ENCODE data around the gene OR51B5. TPM values are rescaled to one million over a fixed set of nuclear protein-coding genes. Genes with fewer than 3 reads are reported as not detected.

OR51B5 gene
- total and polyA plus RNA-seq, 10 donors: 0.44 to 3.0 (median 0.89) TPM; not detected in 3

DNA sequence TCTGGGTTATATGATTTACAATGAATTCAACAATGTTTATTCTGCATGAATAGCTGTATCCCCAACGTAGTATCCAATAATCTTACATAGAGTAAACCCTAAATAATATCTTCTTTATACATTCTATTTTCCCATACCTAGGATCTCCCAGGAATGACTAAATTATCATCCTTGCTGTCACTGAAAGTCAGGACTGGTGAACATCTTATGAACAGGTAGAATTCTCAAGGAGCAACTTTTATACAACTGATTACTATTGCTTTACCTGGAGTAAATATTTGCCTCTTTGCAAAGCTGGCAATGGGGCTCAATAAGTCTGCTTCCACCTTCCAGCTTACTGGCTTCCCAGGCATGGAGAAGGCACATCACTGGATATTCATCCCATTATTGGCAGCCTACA is 7.9 kb upstream of the OR51B5 start, which contains the start of gene OR51B6:
Gene OR51B6 (plus strand): TSS at position 301 of the 400 bp plus-strand sequence. CDS start 0 bp downstream, at position 301.
- H3K27me3 ChIP-seq (replicated peaks in 1 of 7): no peaks in the 10 kb centered on the region
- intact Hi-C loops (cut with DNase I; ENCODE audit: low total_unique reads): no loop called here
- no peak within 1 kb of the TSS for H3K4me3 ChIP-seq
- H3K27ac ChIP-seq: no peak within 1 kb of the TSS
- no peaks in the 10 kb centered on the region for H3K36me3 ChIP-seq
- H3K4me1 ChIP-seq: no peaks in the 10 kb centered on the region
- TF ChIP-seq POLR2A (IDR thresholded peaks at IDR 0.05): no peak
- no peak for TF ChIP-seq POLR2AphosphoS5 (IDR thresholded peaks at IDR 0.05)
- TF ChIP-seq, protein P1, sequence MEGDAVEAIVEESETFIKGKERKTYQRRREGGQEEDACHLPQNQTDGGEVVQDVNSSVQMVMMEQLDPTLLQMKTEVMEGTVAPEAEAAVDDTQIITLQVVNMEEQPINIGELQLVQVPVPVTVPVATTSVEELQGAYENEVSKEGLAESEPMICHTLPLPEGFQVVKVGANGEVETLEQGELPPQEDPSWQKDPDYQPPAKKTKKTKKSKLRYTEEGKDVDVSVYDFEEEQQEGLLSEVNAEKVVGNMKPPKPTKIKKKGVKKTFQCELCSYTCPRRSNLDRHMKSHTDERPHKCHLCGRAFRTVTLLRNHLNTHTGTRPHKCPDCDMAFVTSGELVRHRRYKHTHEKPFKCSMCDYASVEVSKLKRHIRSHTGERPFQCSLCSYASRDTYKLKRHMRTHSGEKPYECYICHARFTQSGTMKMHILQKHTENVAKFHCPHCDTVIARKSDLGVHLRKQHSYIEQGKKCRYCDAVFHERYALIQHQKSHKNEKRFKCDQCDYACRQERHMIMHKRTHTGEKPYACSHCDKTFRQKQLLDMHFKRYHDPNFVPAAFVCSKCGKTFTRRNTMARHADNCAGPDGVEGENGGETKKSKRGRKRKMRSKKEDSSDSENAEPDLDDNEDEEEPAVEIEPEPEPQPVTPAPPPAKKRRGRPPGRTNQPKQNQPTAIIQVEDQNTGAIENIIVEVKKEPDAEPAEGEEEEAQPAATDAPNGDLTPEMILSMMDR (IDR thresholded peaks at IDR 0.05 in 8 of 11, conservative IDR thresholded peaks at IDR 0.05 in 3 of 11): no peak
- no peak for DNase-seq
- 47 to 67% (median 54%) methylated on average over 1 of the region's 1 CpG for WGBS, 5 donors
- no peaks in the 10 kb centered on the region for H3K9me3 ChIP-seq

DNA sequence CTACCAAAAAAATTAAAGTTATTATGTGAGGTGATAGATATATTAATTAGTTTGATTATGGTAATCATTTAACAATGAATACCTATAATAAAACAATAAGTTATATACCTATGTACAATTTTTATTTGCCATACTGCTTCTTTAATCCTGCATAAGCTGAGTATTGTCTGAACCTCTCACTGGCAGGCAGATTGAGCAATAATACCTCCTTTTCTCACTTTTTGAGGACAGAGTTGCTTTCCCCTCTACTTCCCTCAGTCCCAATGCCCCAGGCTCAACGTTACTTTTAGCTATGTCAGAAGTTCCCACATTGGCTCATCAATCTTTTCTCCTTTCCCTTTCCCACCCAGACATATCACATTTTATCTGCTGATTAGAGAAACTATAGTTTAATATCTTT is 6.2 kb upstream of the OR51B5 start:
- intact Hi-C loops (cut with DNase I; ENCODE audit: low total_unique reads): no loop called here
- Histone ChIP-seq H3K27ac (no peak overlapping the region), H3K4me1 (no peaks in the 10 kb centered on the region), H3K27me3 (replicated peaks in 1 of 7) (no peaks in the 10 kb centered on the region), H3K9me3 (no peaks in the 10 kb centered on the region), H3K4me3 (no peak overlapping the region), H3K36me3 (no peaks in the 10 kb centered on the region)
- WGBS, 5 donors: 35 to 51% (median 42%) methylated on average over 1 of the region's 1 CpG
- TF ChIP-seq POLR2AphosphoS5 (IDR thresholded peaks at IDR 0.05) (no peak), POLR2A (IDR thresholded peaks at IDR 0.05) (no peak)
- TF ChIP-seq, protein P1 (IDR thresholded peaks at IDR 0.05 in 8 of 11, conservative IDR thresholded peaks at IDR 0.05 in 3 of 11): no peak
- DNase-seq: no peak

DNA sequence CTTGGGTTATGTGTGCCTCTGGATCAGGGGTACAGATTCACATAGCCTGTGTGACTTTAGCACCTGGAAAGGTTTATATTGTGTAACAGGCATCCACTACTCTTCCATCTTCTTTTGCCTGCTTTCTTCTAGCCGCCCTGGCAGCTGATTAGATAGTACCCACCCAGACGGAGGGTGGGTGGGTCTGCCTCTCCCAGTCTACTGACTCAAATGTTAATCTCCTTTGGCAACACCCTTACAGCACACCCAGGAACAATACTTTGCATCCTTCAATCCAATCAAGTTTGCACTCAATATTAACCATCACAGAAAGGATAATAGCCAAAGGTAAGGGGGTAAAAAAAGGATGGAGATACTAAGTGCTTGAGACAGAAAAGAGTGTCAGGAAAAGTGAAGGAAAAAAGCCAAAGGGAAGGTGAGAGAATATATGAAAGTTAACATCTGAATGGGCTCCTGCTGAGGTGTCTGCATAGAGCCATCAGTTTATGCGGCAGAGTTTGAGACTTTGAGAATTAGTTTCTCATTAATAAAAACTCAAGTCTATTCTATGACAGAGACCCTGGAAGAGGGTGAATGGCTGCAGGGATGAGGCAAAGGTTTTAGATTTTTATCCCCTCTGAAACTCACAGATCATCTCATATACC is 5.3 kb upstream of the OR51B5 start:
- DNase-seq: no peak
- intact Hi-C loops (cut with DNase I; ENCODE audit: low total_unique reads): no loop called here
- H3K9me3 ChIP-seq: no peaks in the 10 kb centered on the region
- H3K27ac ChIP-seq: no peak overlapping the region
- 51 to 67% (median 56%) methylated on average over 3 of the region's 3 CpGs for WGBS, 5 donors
- no peaks in the 10 kb centered on the region for H3K4me1 ChIP-seq
- TF ChIP-seq POLR2AphosphoS5 (IDR thresholded peaks at IDR 0.05): no peak
- TF ChIP-seq, protein P1 (IDR thresholded peaks at IDR 0.05 in 8 of 11, conservative IDR thresholded peaks at IDR 0.05 in 3 of 11): no peak
- TF ChIP-seq POLR2A (IDR thresholded peaks at IDR 0.05): no peak
- H3K4me3 ChIP-seq: no peak overlapping the region
- no peaks in the 10 kb centered on the region for H3K27me3 ChIP-seq (replicated peaks in 1 of 7)
- H3K36me3 ChIP-seq: no peaks in the 10 kb centered on the region

DNA sequence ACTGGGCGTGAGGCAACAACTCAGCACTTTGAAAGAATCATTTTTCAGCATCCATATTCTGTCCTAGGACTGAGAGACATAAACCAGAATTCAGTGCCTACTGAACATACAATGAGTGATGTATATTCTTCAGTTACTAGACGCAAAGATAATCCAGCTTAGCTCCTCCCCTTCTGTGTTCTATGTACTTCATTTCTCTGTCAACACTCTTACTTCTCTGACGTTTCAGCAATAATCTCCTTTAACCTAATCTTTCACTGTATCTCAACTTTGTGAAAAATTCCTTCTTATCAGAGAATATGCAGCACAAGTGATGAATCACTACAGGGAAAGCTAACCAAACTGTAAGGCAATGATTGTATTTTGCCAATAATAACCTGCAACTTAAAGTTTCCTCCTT is 2.5 kb upstream of the OR51B5 start:
- no peaks in the 10 kb centered on the region for H3K27me3 ChIP-seq (replicated peaks in 1 of 7)
- no peak overlapping the region for H3K4me3 ChIP-seq
- H3K4me1 ChIP-seq: no peaks in the 10 kb centered on the region
- H3K9me3 ChIP-seq: no peaks in the 10 kb centered on the region
- H3K36me3 ChIP-seq: no peaks in the 10 kb centered on the region
- TF ChIP-seq POLR2AphosphoS5 (IDR thresholded peaks at IDR 0.05): no peak
- TF ChIP-seq POLR2A (IDR thresholded peaks at IDR 0.05): no peak
- TF ChIP-seq, protein P1 (IDR thresholded peaks at IDR 0.05 in 8 of 11, conservative IDR thresholded peaks at IDR 0.05 in 3 of 11): no peak
- intact Hi-C loops (cut with DNase I; ENCODE audit: low total_unique reads): no loop called here
- WGBS, 5 donors: 74 to 80% (median 75%) methylated on average over 3 of the region's 3 CpGs
- DNase-seq: no peak
- H3K27ac ChIP-seq: no peak overlapping the region

All from spleen (tissue), 11 donors.